Testis (tissue), 3 donors: Measurements from ENCODE around the gene SYNGR4. TPM values are rescaled to one million over a fixed set of nuclear protein-coding genes. Genes with fewer than 3 reads are reported as not detected.
A peak's percentile ranks its signal among the peaks of the same experiment; 100 is the strongest.

Experiments
- DNase-seq: peaks from one replicate; pipeline ENCODE4 v3.0.0-alpha.2; 2019
- H3K27ac ChIP-seq, 2 donors: fragments of 200-600 bp; sonication (generic); one replicate each; pipeline ENCODE4 v1.5.1; 2019
- H3K27me3 ChIP-seq: fragments of 200-600 bp; sonication (generic); one replicate; pipeline ENCODE4 v1.5.1; 2019
- H3K36me3 ChIP-seq: fragments of 200-600 bp; sonication (generic); one replicate; pipeline ENCODE4 v1.5.1; 2017; ENCODE audit warnings: low read depth; ENCODE audit errors: missing control alignments
- H3K4me1 ChIP-seq: fragments of 200-600 bp; sonication (generic); one replicate; pipeline ENCODE4 v1.5.1; 2019
- H3K4me3 ChIP-seq, 2 donors: fragments of 200-600 bp; sonication (generic); one replicate each; pipeline ENCODE4 v1.5.1; 2017 to 2019
- H3K9me3 ChIP-seq: fragments of 200-600 bp; sonication (generic); one replicate; pipeline ENCODE4 v1.5.1; 2017
- CTCF ChIP-seq, 3 experiments: fragments of 450-650 bp in 2 of 3; fragments of 200-600 bp in 1 of 3; sonication (generic) in 1 of 3; IDR thresholded peaks; one replicate each; pipeline ENCODE4 v1.5.1; 2016 to 2019; ENCODE audit warnings: antibody characterized with exemption in 3 of 3, mild to moderate bottlenecking in 2 of 3, moderate library complexity in 1 of 3
- POLR2A ChIP-seq: fragments of 450-650 bp; IDR thresholded peaks from one replicate; pipeline ENCODE4 v1.6.1; 2017; ENCODE audit warnings: antibody characterized with exemption, mild to moderate bottlenecking, moderate library complexity
- WGBS, 2 donors: methylation state at CpG; one replicate each; pipeline ENCODE4 v1.1.5; 2018; 5-methylcytosine and 5-hydroxymethylcytosine counted together
- intact Hi-C: fragments of 100-400 bp; cut with DNase I; formaldehyde crosslinking; loops from one replicate; pipeline ENCODE4 v1.15.1; 2023; ENCODE audit warnings: low total_unique reads
- polyA plus RNA-seq: library from polyadenylated mRNA; stranded (reverse); fragments of 350-450 nt; fragmentation: Illumina TruSeq; extraction: RNeasy Lipid Tissue Mini Kit (QIAGEN cat#74804); gene quantifications from one replicate; pipeline ENCODE4 v1.2.3, GENCODE V29; 2014; ENCODE audit warnings: low read depth, low replicate concordance; ENCODE audit not compliant: insufficient read depth
- total RNA-seq, 2 donors: library from RNA; depleted of rRNA; stranded (reverse); fragments of >200 nt; gene quantifications; one replicate each; pipeline ENCODE4 v1.2.3, GENCODE V29; 2016

The SYNGR4 gene
- total and polyA plus RNA-seq, 3 donors from 2014 or later, result 21.8 to 112 (median 26.1) TPM

- intact Hi-C loops, result no loop called here
- TF ChIP-seq CTCF (IDR thresholded peaks at IDR 0.05) (peak; percentile 31 to 61 (median 60)), POLR2A (no peak)
- Histone ChIP-seq H3K4me1 (peaks cover 20% of the 10 kb centered on the region), H3K36me3 (no peaks in the 10 kb centered on the region), H3K27ac (peak overlapping the region; percentile 96 to 98), H3K27me3 (no peaks in the 10 kb centered on the region), H3K4me3 (no peak overlapping the region), H3K9me3 (no peaks in the 10 kb centered on the region)
- DNase-seq, result peak; percentile 90
- 48 to 56% methylated on average over 15 to 16 of the region's 16 CpGs for WGBS, 2 donors
These were observed 44.3 kb upstream of the SYNGR4 start for GRCh38 chr19:48319647-48320541.

GRCh38 chr19:48321372-48321621, 42.9 kb upstream of the SYNGR4 start:
- TF ChIP-seq CTCF (IDR thresholded peaks at IDR 0.05) (no peak), POLR2A (peak; percentile 52)
- DNase-seq, result peak; percentile 99
- Histone ChIP-seq H3K27ac (peak overlapping the region; percentile 96 to 98), H3K36me3 (no peaks in the 10 kb centered on the region), H3K9me3 (no peaks in the 10 kb centered on the region), H3K27me3 (no peaks in the 10 kb centered on the region), H3K4me1 (peaks cover 22% of the 10 kb centered on the region), H3K4me3 (peak overlapping the region; percentile 62 to 75)
- intact Hi-C loops, result no loop called here
- WGBS, 2 donors, result 2% methylated on average over 17 to 22 of the region's 22 CpGs

- H3K36me3 ChIP-seq, result no peaks in the 10 kb centered on the region
- 2% methylated on average over 16 to 56 of the region's 63 CpGs for WGBS, 2 donors
- peak; percentile 98 for DNase-seq
- H3K27me3 ChIP-seq, result no peaks in the 10 kb centered on the region
- peak overlapping the region; percentile 62 to 75 for H3K4me3 ChIP-seq
- TF ChIP-seq POLR2A, result peak; percentile 62
- peak in 1 of 3 experiments; percentile 24 for TF ChIP-seq CTCF (IDR thresholded peaks at IDR 0.05)
- H3K4me1 ChIP-seq, result peaks cover 22% of the 10 kb centered on the region
- peak overlapping the region; percentile 96 to 98 for H3K27ac ChIP-seq
- no peaks in the 10 kb centered on the region for H3K9me3 ChIP-seq
- intact Hi-C loops, result no loop called here
These were observed 42.3 kb upstream of the SYNGR4 start for GRCh38 chr19:48321622-48322591.

- peak within 1 kb of the TSS; percentile 75 to 94 for H3K27ac ChIP-seq
- 1 to 2% methylated on average over 22 of the region's 22 CpGs for WGBS, 2 donors
- DNase-seq, result peak; percentile 90
- TF ChIP-seq POLR2A (no peak), CTCF (IDR thresholded peaks at IDR 0.05) (no peak)
- H3K4me1 ChIP-seq, result peaks cover 22% of the 10 kb centered on the region
- no peaks in the 10 kb centered on the region for H3K36me3 ChIP-seq
- no peaks in the 10 kb centered on the region for H3K27me3 ChIP-seq
- H3K9me3 ChIP-seq, result no peaks in the 10 kb centered on the region
- intact Hi-C loops, result no loop called here
- peak within 1 kb of the TSS; percentile 48 to 65 for H3K4me3 ChIP-seq
These were observed 38.8 kb upstream of the SYNGR4 start, which contains the start of gene EMP3 for GRCh38 chr19:48325265-48325910. TSS of gene EMP3 (plus strand) at chr19:48325552. CDS start at chr19:48326845, 1,293 bp downstream.
